Stromal cell of bone marrow (primary cell): ENCODE data around the gene DYNC2LI1.

Experiments used
- DNase-seq: peaks from one replicate; pipeline ENCODE4 v3.0.0-alpha.2; 2012; ENCODE audit warnings: low read depth

DYNC2LI1 gene

GRCh38 chr2:43818761-43819160, 44.9 kb downstream of the DYNC2LI1 start:
- peak; percentile 21 for DNase-seq

GRCh38 chr2:43819491-43820163, 45.8 kb downstream of the DYNC2LI1 start:
- DNase-seq = no peak

GRCh38 chr2:43822839-43823238, 49.0 kb downstream of the DYNC2LI1 start:
- no peak for DNase-seq

- no peak for DNase-seq
Observed at GRCh38 chr2:43823751-43824150, 49.9 kb downstream of the DYNC2LI1 start.

GRCh38 chr2:43824512-43824911, 50.7 kb downstream of the DYNC2LI1 start:
- no peak for DNase-seq

- DNase-seq = no peak
Observed at GRCh38 chr2:43824951-43825493, 51.2 kb downstream of the DYNC2LI1 start.

GRCh38 chr2:43825841-43826240, 52.0 kb downstream of the DYNC2LI1 start:
- DNase-seq = no peak

- no peak for DNase-seq
Observed at GRCh38 chr2:43826305-43827250, 52.7 kb downstream of the DYNC2LI1 start.

GRCh38 chr2:43831543-43832294, 57.9 kb downstream of the DYNC2LI1 start:
- no peak for DNase-seq

- peak; percentile 6 for DNase-seq
Observed at GRCh38 chr2:43832457-43832856, 58.6 kb downstream of the DYNC2LI1 start.

- no peak for DNase-seq
Observed at GRCh38 chr2:43837033-43837432, 63.2 kb downstream of the DYNC2LI1 start.

- DNase-seq = no peak
Observed at GRCh38 chr2:43837831-43838559, 64.2 kb downstream of the DYNC2LI1 start.

GRCh38 chr2:43838560-43839267, 64.9 kb downstream of the DYNC2LI1 start, which contains the start of the genes ABCG5 and ABCG8:
TSS of gene ABCG5 (minus strand) at chr2:43838839. CDS start at chr2:43838679, 160 bp downstream.
TSS of gene ABCG8 (plus strand) at chr2:43838971. CDS start at chr2:43839054, 83 bp downstream.
- DNase-seq = no peak

GRCh38 chr2:43839776-43840564, 66.1 kb downstream of the DYNC2LI1 start:
- no peak for DNase-seq

- no peak for DNase-seq
Observed at GRCh38 chr2:43840965-43841364, 67.1 kb downstream of the DYNC2LI1 start.

- no peak for DNase-seq
Observed at GRCh38 chr2:43841949-43842865, 68.4 kb downstream of the DYNC2LI1 start.

- DNase-seq = no peak
Observed at GRCh38 chr2:43842866-43843226, 69.0 kb downstream of the DYNC2LI1 start.

- no peak for DNase-seq
Observed at GRCh38 chr2:43845181-43845580, 71.3 kb downstream of the DYNC2LI1 start.
